Activated CD4-positive, alpha-beta memory T cell treated with anti-CD3 and anti-CD28 coated beads, Interleukin-2, amount 10 ng/mL, durations not matched to agents 7 days and 5 days (primary cell): ENCODE data around the gene COLEC12. TPM values are rescaled to one million over a fixed set of nuclear protein-coding genes. Genes with fewer than 3 reads are reported as not detected.

Experiments used
- CTCF ChIA-PET: fragments of 350-600 bp; sonication (Branson Sonifier 250); formaldehyde crosslinking; loops from one replicate; lab custom pipeline; 2021; ENCODE audit warnings: antibody characterized with exemption, inconsistent platforms; lab: Charles Lee
- POLR2A ChIA-PET: fragments of 350-600 bp; sonication (Branson Sonifier 250); formaldehyde crosslinking; loops from one replicate; lab custom pipeline; 2021; ENCODE audit warnings: antibody characterized with exemption; lab: Charles Lee
- DNase-seq: peaks from one replicate; pipeline ENCODE4 v3.0.0-alpha.2; 2020
- H3K27ac Mint-ChIP-seq: one replicate; pipeline ENCODE4 v1.8.0; 2021; ENCODE audit warnings: mild to moderate bottlenecking, mixed read lengths
- H3K27me3 Mint-ChIP-seq: one replicate; pipeline ENCODE4 v1.8.0; 2021; ENCODE audit warnings: mixed read lengths
- H3K36me3 Mint-ChIP-seq: one replicate; pipeline ENCODE4 v1.8.0; 2021; ENCODE audit warnings: low read depth, mixed read lengths
- H3K4me1 Mint-ChIP-seq: one replicate; pipeline ENCODE4 v1.8.0; 2021; ENCODE audit warnings: mixed read lengths
- H3K4me3 Mint-ChIP-seq: one replicate; pipeline ENCODE4 v1.8.0; 2021; ENCODE audit warnings: mild to moderate bottlenecking, mixed read lengths
- H3K9me3 Mint-ChIP-seq: one replicate; pipeline ENCODE4 v1.8.0; 2021; ENCODE audit warnings: mixed read lengths
- total RNA-seq, 2 experiments: library from RNA; stranded (reverse); gene quantifications; one replicate each; pipeline ENCODE4 v1.2.3, GENCODE V29; 2021

The COLEC12 gene
- total RNA-seq, 2 experiments from 2014 or later: not detected

- no peaks in the 10 kb centered on the region for H3K4me1 Mint-ChIP-seq
- CTCF ChIA-PET: no interaction called here
- H3K9me3 Mint-ChIP-seq: peaks cover 4% of the 10 kb centered on the region
- DNase-seq: no peak
- POLR2A ChIA-PET: no interaction called here
- H3K27me3 Mint-ChIP-seq: no peaks in the 10 kb centered on the region
- no peak overlapping the region for H3K27ac Mint-ChIP-seq
- H3K4me3 Mint-ChIP-seq: no peak overlapping the region
- H3K36me3 Mint-ChIP-seq: no peaks in the 10 kb centered on the region
Observed at GRCh38 chr18:400456-400855, 100.0 kb downstream of the COLEC12 start.

DNA sequence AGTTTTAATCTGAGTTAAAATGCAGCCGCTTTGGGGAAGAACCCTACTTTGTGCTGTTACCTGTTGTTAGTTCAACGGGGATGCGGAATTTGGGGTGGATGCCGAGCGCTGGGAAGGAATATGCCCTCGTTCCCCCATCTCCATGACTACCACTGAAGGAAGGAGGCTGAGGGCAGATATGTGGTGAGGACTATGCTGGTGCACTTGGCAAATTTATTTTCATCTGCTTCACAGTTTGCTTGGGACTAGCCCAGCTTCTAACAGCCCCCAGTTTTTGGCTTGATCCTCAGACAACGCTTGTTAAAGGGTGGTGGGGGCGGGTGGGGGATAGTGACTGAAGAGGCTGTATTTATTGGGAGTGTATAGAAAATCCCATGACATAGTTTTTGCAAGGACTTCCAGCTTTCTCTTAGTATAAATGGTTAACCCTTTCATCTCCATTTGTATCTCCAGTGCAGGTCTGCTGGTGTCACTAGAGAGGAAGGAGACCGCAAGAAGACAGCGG, 100.8 kb downstream of the COLEC12 start:
- ChIA-PET POLR2A (no interaction called here), CTCF (interaction anchor here (0.6 kb wide), 1 partner anchor 11 kb away, joined by 3 read pairs; no protein-coding TSS in a partner anchor)
- H3K27ac Mint-ChIP-seq: no peak overlapping the region
- no peaks in the 10 kb centered on the region for H3K9me3 Mint-ChIP-seq
- H3K4me1 Mint-ChIP-seq: no peaks in the 10 kb centered on the region
- H3K36me3 Mint-ChIP-seq: no peaks in the 10 kb centered on the region
- H3K27me3 Mint-ChIP-seq: no peaks in the 10 kb centered on the region
- H3K4me3 Mint-ChIP-seq: no peak overlapping the region
- DNase-seq: no peak

GRCh38 chr18:398935-399630, 101.4 kb downstream of the COLEC12 start:
- CTCF ChIA-PET: interaction anchor here (0.6 kb wide), 1 partner anchor 10 kb away, joined by 3 read pairs; no protein-coding TSS in a partner anchor
- no peak for DNase-seq
- POLR2A ChIA-PET: no interaction called here
- Mint-ChIP-seq H3K27me3 (no peaks in the 10 kb centered on the region), H3K36me3 (no peaks in the 10 kb centered on the region), H3K4me3 (no peak overlapping the region), H3K4me1 (no peaks in the 10 kb centered on the region), H3K9me3 (no peaks in the 10 kb centered on the region), H3K27ac (no peak overlapping the region)

GRCh38 chr18:396556-396955, 103.9 kb downstream of the COLEC12 start:
- no peaks in the 10 kb centered on the region for H3K4me1 Mint-ChIP-seq

GRCh38 chr18:396251-396555, 104.3 kb downstream of the COLEC12 start:
- no peaks in the 10 kb centered on the region for H3K4me1 Mint-ChIP-seq
- no peak for DNase-seq
- no peaks in the 10 kb centered on the region for H3K9me3 Mint-ChIP-seq
- POLR2A ChIA-PET: no interaction called here
- CTCF ChIA-PET: no interaction called here
- no peaks in the 10 kb centered on the region for H3K36me3 Mint-ChIP-seq
- H3K27me3 Mint-ChIP-seq: peaks cover 2% of the 10 kb centered on the region
- H3K27ac Mint-ChIP-seq: no peak overlapping the region
- no peak overlapping the region for H3K4me3 Mint-ChIP-seq

More at GRCh38 chr18:396556-396955, 103.9 kb downstream of the COLEC12 start:
- DNase-seq: no peak
- H3K4me3 Mint-ChIP-seq: no peak overlapping the region
- H3K27ac Mint-ChIP-seq: no peak overlapping the region
- ChIA-PET CTCF (no interaction called here), POLR2A (no interaction called here)
- H3K9me3 Mint-ChIP-seq: no peaks in the 10 kb centered on the region
- H3K27me3 Mint-ChIP-seq: peaks cover 2% of the 10 kb centered on the region
- no peaks in the 10 kb centered on the region for H3K36me3 Mint-ChIP-seq

DNA sequence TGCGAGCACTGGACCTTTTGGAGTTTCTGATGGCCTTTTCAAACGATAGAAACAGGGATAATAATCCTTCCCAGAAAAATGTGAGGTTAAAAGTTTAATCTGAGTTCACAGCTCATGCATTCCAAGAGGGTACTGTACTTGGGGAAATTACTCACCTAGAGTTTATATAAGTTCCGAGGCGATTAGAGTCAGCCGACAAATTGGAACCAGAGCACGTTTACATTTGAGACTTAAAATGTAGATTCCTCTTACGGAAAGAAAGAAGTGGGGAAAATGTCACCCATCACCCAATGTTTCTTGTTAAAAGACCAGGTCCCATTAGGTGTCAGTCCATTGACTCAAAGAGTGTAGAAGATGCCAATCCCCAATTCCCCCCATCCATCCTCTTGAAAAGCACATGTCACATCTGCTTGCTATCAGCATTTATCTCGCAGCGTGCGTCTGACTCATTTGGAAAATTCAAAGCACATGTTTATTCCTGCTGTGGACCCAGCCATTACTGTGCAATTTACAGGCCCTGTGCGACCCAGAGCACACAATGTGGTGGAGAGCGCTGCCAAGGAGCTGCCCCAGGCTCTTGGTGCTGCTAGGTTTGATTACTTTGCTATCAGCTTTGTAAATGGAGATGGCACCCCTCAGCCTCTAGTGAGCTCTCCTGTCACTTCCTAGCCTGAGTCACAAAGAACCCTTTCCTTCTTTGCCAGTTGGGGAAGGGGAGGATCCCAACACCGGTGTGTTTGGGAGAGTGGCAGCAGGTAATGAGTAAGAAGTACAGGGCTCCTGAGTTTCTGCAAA, 104.8 kb downstream of the COLEC12 start:
- H3K27me3 Mint-ChIP-seq: peaks cover 2% of the 10 kb centered on the region
- no peaks in the 10 kb centered on the region for H3K9me3 Mint-ChIP-seq
- no peaks in the 10 kb centered on the region for H3K4me1 Mint-ChIP-seq
- no peak overlapping the region for H3K27ac Mint-ChIP-seq
- POLR2A ChIA-PET: no interaction called here
- H3K36me3 Mint-ChIP-seq: no peaks in the 10 kb centered on the region
- CTCF ChIA-PET: no interaction called here
- no peak overlapping the region for H3K4me3 Mint-ChIP-seq
- DNase-seq: no peak

DNA sequence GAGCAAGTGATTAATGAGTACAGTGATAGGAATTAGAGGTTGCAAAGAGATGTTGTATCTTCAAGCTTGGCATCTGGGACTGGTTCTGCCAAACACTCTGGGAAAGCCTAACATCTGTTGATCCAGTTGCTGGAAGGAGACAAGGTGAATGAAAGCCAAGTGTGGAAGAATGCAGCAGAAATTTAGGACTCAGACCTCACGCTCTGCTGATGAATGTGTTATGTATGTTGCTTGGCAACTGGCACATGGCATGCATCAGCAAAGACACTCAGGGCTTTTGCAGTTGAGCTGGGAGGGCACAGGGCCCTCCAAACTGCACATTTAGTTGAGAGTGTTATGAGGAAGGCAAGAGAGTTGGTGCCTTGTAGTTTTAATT, 105.5 kb downstream of the COLEC12 start:
- ChIA-PET POLR2A (no interaction called here), CTCF (no interaction called here)
- H3K27me3 Mint-ChIP-seq: peaks cover 2% of the 10 kb centered on the region
- H3K4me1 Mint-ChIP-seq: no peaks in the 10 kb centered on the region
- no peaks in the 10 kb centered on the region for H3K9me3 Mint-ChIP-seq
- no peak overlapping the region for H3K27ac Mint-ChIP-seq
- no peak for DNase-seq
- no peaks in the 10 kb centered on the region for H3K36me3 Mint-ChIP-seq
- H3K4me3 Mint-ChIP-seq: no peak overlapping the region

- DNase-seq: no peak
- Mint-ChIP-seq H3K9me3 (no peaks in the 10 kb centered on the region), H3K27ac (no peak overlapping the region), H3K36me3 (no peaks in the 10 kb centered on the region), H3K4me3 (no peak overlapping the region), H3K4me1 (no peaks in the 10 kb centered on the region), H3K27me3 (peaks cover 2% of the 10 kb centered on the region)
- POLR2A ChIA-PET: no interaction called here
- CTCF ChIA-PET: no interaction called here
Observed at GRCh38 chr18:394262-394986, 106.1 kb downstream of the COLEC12 start.

GRCh38 chr18:393574-393957, 106.9 kb downstream of the COLEC12 start:
- Mint-ChIP-seq H3K4me3 (no peak overlapping the region), H3K4me1 (no peaks in the 10 kb centered on the region), H3K9me3 (no peaks in the 10 kb centered on the region), H3K27ac (no peak overlapping the region), H3K27me3 (peaks cover 2% of the 10 kb centered on the region), H3K36me3 (no peaks in the 10 kb centered on the region)
- ChIA-PET CTCF (no interaction called here), POLR2A (no interaction called here)
- DNase-seq: no peak

DNA sequence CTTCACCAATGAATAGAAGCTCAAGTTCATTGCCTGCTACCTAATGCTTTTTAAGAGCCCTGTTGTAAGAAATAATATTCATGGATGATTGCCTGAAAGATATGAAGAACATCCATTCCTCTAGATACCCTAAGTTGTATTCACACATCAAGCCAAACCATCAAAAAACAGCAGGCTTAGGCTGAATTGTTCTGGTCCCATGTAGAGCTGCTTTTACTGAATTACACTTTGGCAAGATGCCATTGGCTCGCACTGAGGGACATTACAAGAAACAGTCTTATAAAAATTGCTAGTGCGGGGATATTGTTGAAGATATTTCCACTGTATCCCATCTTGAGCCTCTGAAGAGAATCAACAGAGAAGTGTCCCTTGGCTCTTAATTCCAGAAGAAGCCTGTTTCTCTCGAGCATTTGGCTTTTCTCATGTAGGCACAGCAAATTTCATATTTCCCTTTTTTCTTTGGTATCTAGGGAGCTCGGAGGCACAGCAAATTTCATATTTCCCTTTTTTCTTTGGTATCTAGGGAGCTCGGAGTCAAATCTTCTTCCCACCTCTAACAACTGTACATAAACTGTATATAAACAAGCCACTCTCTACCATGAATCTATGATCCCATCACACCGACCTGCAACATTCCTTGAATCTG, 107.5 kb downstream of the COLEC12 start:
- H3K9me3 Mint-ChIP-seq: no peaks in the 10 kb centered on the region
- no peak overlapping the region for H3K27ac Mint-ChIP-seq
- no peaks in the 10 kb centered on the region for H3K4me1 Mint-ChIP-seq
- no peak for DNase-seq
- ChIA-PET CTCF (no interaction called here), POLR2A (no interaction called here)
- no peaks in the 10 kb centered on the region for H3K36me3 Mint-ChIP-seq
- H3K27me3 Mint-ChIP-seq: peaks cover 2% of the 10 kb centered on the region
- no peak overlapping the region for H3K4me3 Mint-ChIP-seq

- no peak for DNase-seq
- Mint-ChIP-seq H3K9me3 (no peaks in the 10 kb centered on the region), H3K36me3 (no peaks in the 10 kb centered on the region), H3K27me3 (peaks cover 2% of the 10 kb centered on the region), H3K4me1 (no peaks in the 10 kb centered on the region), H3K4me3 (no peak overlapping the region), H3K27ac (no peak overlapping the region)
- ChIA-PET CTCF (no interaction called here), POLR2A (no interaction called here)
Observed at GRCh38 chr18:390741-391478, 109.6 kb downstream of the COLEC12 start.

DNA sequence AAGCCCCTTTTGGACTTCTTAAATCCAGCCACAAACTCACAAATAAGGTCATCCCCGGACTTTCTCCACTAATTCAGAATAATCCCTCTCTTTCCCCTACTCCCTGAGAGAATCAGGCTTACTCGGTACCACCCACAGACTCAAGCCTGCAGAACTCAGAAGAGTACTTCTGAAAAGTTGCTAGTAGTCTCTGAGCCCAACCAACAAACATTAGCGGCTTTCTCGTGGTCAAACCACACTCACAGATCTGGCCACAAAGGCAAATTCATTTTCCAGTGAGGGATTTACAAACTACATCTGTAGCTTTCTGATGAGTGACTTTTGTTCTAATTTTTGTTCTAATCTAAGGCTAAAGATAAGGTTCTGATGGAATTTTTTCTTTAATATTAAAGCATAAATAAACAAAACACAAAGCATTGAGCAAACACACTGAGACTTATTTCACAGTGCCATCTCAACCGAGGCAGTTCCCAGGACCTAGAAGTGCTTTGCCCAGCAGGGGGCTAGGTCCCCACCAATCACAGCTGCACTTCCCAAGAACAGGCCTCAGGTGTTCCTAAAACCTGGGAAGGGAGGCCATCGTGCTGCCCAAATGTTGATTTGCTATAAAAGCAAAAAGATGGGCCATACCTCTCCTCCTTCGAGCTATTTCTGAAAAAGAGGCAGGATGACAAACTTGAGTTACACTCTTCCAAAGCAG, 110.7 kb downstream of the COLEC12 start:
- CTCF ChIA-PET: no interaction called here
- Mint-ChIP-seq H3K36me3 (no peaks in the 10 kb centered on the region), H3K27ac (no peak overlapping the region), H3K4me3 (no peak overlapping the region), H3K9me3 (no peaks in the 10 kb centered on the region), H3K4me1 (no peaks in the 10 kb centered on the region), H3K27me3 (peaks cover 2% of the 10 kb centered on the region)
- DNase-seq: no peak
- POLR2A ChIA-PET: no interaction called here
